WTC11 (cell line): ENCODE measurements around the gene SELENOI.

Source experiments
- AFF4 ChIP-seq: sonication (generic); formaldehyde crosslinking; IDR thresholded peaks from 2 replicates; pipeline ENCODE4 v1.8.1; 2023; ENCODE audit warnings: mild to moderate bottlenecking, missing genetic modification reagents, borderline replicate concordance
- ATF2 ChIP-seq: sonication (generic); formaldehyde crosslinking; IDR thresholded peaks from 2 replicates; pipeline ENCODE4 v1.8.1; 2022; ENCODE audit warnings: low read depth, missing genetic modification reagents, borderline replicate concordance
- ATF3 ChIP-seq: sonication (generic); formaldehyde crosslinking; conservative IDR thresholded peaks from 2 replicates; pipeline ENCODE4 v1.8.1; 2022; ENCODE audit warnings: mild to moderate bottlenecking, missing genetic modification reagents
- CTCF ChIP-seq: fragments of 200-600 bp; IDR thresholded peaks from 2 replicates; pipeline ENCODE4 v1.8.0; 2022; ENCODE audit warnings: antibody characterized with exemption
- FOXJ3 ChIP-seq: sonication (generic); formaldehyde crosslinking; IDR thresholded peaks from 2 replicates; pipeline ENCODE4 v1.9.0; 2021; ENCODE audit warnings: missing genetic modification reagents, mild to moderate bottlenecking, borderline replicate concordance
- JUN ChIP-seq: sonication (generic); formaldehyde crosslinking; IDR thresholded peaks from 2 replicates; pipeline ENCODE4 v1.8.0; 2023; ENCODE audit warnings: mild to moderate bottlenecking, missing genetic modification reagents
- MAX ChIP-seq: sonication (generic); formaldehyde crosslinking; IDR thresholded peaks from 2 replicates; pipeline ENCODE4 v1.8.0; 2022; ENCODE audit warnings: mild to moderate bottlenecking, missing genetic modification reagents
- SMAD4 ChIP-seq: sonication (generic); formaldehyde crosslinking; IDR thresholded peaks from 2 replicates; pipeline ENCODE4 v1.8.0; 2022; ENCODE audit warnings: mild to moderate bottlenecking, missing genetic modification reagents
- SP1 ChIP-seq: sonication (generic); formaldehyde crosslinking; conservative IDR thresholded peaks from 2 replicates; pipeline ENCODE4 v1.8.1; 2022; ENCODE audit warnings: missing genetic modification reagents
- TEAD1 ChIP-seq: sonication (generic); formaldehyde crosslinking; IDR thresholded peaks from 2 replicates; pipeline ENCODE4 v1.8.0; 2022; ENCODE audit warnings: mild to moderate bottlenecking, missing genetic modification reagents
- USF1 ChIP-seq: sonication (generic); formaldehyde crosslinking; IDR thresholded peaks from 2 replicates; pipeline ENCODE4 v1.8.0; 2022; ENCODE audit warnings: mild to moderate bottlenecking, missing genetic modification reagents
- ZNF138 ChIP-seq: sonication (generic); formaldehyde crosslinking; conservative IDR thresholded peaks from 2 replicates; pipeline ENCODE4 v1.8.1; 2022; ENCODE audit warnings: mild to moderate bottlenecking, moderate library complexity, missing genetic modification reagents
- ZNF512 ChIP-seq: sonication (generic); formaldehyde crosslinking; IDR thresholded peaks from 2 replicates; pipeline ENCODE4 v1.8.1; 2022; ENCODE audit warnings: missing genetic modification reagents, borderline replicate concordance

- no peak for TF ChIP-seq CTCF
- no peak for TF ChIP-seq ZNF138 (CRISPR knock-in tag)
- TF ChIP-seq FOXJ3 (CRISPR knock-in tag): no peak
- no peak for TF ChIP-seq MAX
- TF ChIP-seq USF1: no peak
- no peak for TF ChIP-seq ATF3 (CRISPR knock-in tag)
- no peak for TF ChIP-seq AFF4 (CRISPR knock-in tag)
- TF ChIP-seq TEAD1 (CRISPR knock-in tag): no peak
- no peak for TF ChIP-seq ZNF512
- TF ChIP-seq SMAD4 (CRISPR knock-in tag): no peak
- TF ChIP-seq SP1 (CRISPR knock-in tag): no peak
- TF ChIP-seq JUN (CRISPR knock-in tag): no peak
- no peak for TF ChIP-seq ATF2 (CRISPR knock-in tag)
These were observed 5.1 kb upstream of the SELENOI start for GRCh38 chr2:26340831-26341230.
